HepG2 (cell line): ENCODE measurements around the gene TRIM44. TPM values are rescaled to one million over a fixed set of nuclear protein-coding genes. Genes with fewer than 3 reads are reported as not detected.

Source experiments
- ATF2 ChIP-seq: sonication (generic); formaldehyde crosslinking; IDR thresholded peaks from 2 replicates; pipeline ENCODE4 v1.4.0; 2020; ENCODE audit warnings: missing genetic modification reagents
- FOXA1 ChIP-seq, 2 experiments: fragments of 450-650 bp in 1 of 2; sonication (generic) in 1 of 2; formaldehyde crosslinking in 1 of 2; IDR thresholded peaks; 2 replicates each; pipeline versions ENCODE4 v1.4.0 to v1.6.1; 2016 to 2020; ENCODE audit warnings: missing genetic modification reagents in 1 of 2
- HMG20B ChIP-seq: conservative IDR thresholded peaks from 2 replicates; pipeline ENCODE4 v1.6.1; 2016; ENCODE audit warnings: missing genetic modification reagents, missing compliant biosample characterization
- HOXA9 ChIP-seq: sonication (generic); formaldehyde crosslinking; IDR thresholded peaks from 2 replicates; pipeline ENCODE4 v1.8.1; 2022; ENCODE audit warnings: missing genetic modification reagents, mild to moderate bottlenecking, moderate library complexity, borderline replicate concordance
- KDM5A ChIP-seq: fragments of 200-600 bp; sonication (generic); IDR thresholded peaks from 2 replicates; pipeline ENCODE4 v1.7.0; 2018; ENCODE audit warnings: antibody characterized with exemption, mild to moderate bottlenecking, low read length, borderline replicate concordance
- KMT2A ChIP-seq: sonication (generic); formaldehyde crosslinking; IDR thresholded peaks from 2 replicates; pipeline ENCODE4 v1.4.0; 2020; ENCODE audit warnings: missing genetic modification reagents
- MEIS2 ChIP-seq: sonication (generic); formaldehyde crosslinking; IDR thresholded peaks from 2 replicates; pipeline ENCODE4 v1.9.0; 2021; ENCODE audit warnings: mild to moderate bottlenecking, missing genetic modification reagents
- MLXIP ChIP-seq: sonication (generic); formaldehyde crosslinking; IDR thresholded peaks from 2 replicates; pipeline ENCODE4 v1.9.0; 2021; ENCODE audit warnings: missing genetic modification reagents, borderline replicate concordance
- NCOA1 ChIP-seq: sonication (generic); formaldehyde crosslinking; IDR thresholded peaks from 2 replicates; pipeline ENCODE4 v1.9.0; 2021; ENCODE audit warnings: missing genetic modification reagents
- RBAK ChIP-seq: sonication (generic); formaldehyde crosslinking; IDR thresholded peaks from 2 replicates; pipeline ENCODE4 v1.5.1; 2020; ENCODE audit warnings: mild to moderate bottlenecking, missing genetic modification reagents
- REPIN1 ChIP-seq: sonication (generic); formaldehyde crosslinking; IDR thresholded peaks from 2 replicates; pipeline ENCODE4 v1.8.0; 2022; ENCODE audit warnings: missing genetic modification reagents, low read depth, mild to moderate bottlenecking, borderline replicate concordance
- SNAPC2 ChIP-seq: sonication (generic); formaldehyde crosslinking; IDR thresholded peaks from 2 replicates; pipeline ENCODE4 v1.8.1; 2022; ENCODE audit warnings: mild to moderate bottlenecking, missing genetic modification reagents
- SRSF4 ChIP-seq: fragments of 200-400 bp; formaldehyde crosslinking; IDR thresholded peaks from one replicate; pipeline ENCODE4 v1.6.1; 2018; ENCODE audit warnings: mild to moderate bottlenecking, low read depth, low read length, moderate library complexity; ENCODE audit not compliant: poor library complexity, severe bottlenecking
- TARDBP ChIP-seq: sonication (generic); formaldehyde crosslinking; IDR thresholded peaks from 2 replicates; pipeline ENCODE4 v1.8.0; 2022; ENCODE audit warnings: mild to moderate bottlenecking, missing genetic modification reagents
- ZBTB21 ChIP-seq: sonication (generic); formaldehyde crosslinking; IDR thresholded peaks from 2 replicates; pipeline ENCODE4 v1.4.0; 2020; ENCODE audit warnings: missing genetic modification reagents
- ZBTB46 ChIP-seq: sonication (generic); formaldehyde crosslinking; IDR thresholded peaks from 2 replicates; pipeline ENCODE4 v1.4.0; 2020; ENCODE audit warnings: mild to moderate bottlenecking, missing genetic modification reagents, borderline replicate concordance
- ZFP1 ChIP-seq: IDR thresholded peaks from 2 replicates; pipeline ENCODE4 v1.6.1; 2016
- ZFY ChIP-seq: sonication (generic); formaldehyde crosslinking; IDR thresholded peaks from 2 replicates; pipeline ENCODE4 v1.4.0; 2020; ENCODE audit warnings: missing genetic modification reagents
- ZMYM3 ChIP-seq: sonication (generic); formaldehyde crosslinking; IDR thresholded peaks from 2 replicates; pipeline ENCODE4 v1.5.1; 2020; ENCODE audit warnings: mild to moderate bottlenecking, missing genetic modification reagents
- ZNF629 ChIP-seq: sonication (generic); formaldehyde crosslinking; conservative IDR thresholded peaks from 2 replicates; pipeline ENCODE4 v1.5.0; 2020; ENCODE audit warnings: missing genetic modification reagents
- ZNF773 ChIP-seq: sonication (generic); formaldehyde crosslinking; IDR thresholded peaks from 2 replicates; pipeline ENCODE4 v1.4.0; 2020; ENCODE audit warnings: missing genetic modification reagents, borderline replicate concordance
- polyA plus RNA-seq, 8 experiments: library from polyadenylated mRNA; depleted of rRNA in 3 of 8; stranded (reverse) in 7 of 8; unstranded in 1 of 8; fragments of >200 nt; fragmentation: Illumina TruSeq in 4 of 8; extraction: Trizol in 4 of 8; gene quantifications; 2 replicates each; pipeline versions ENCODE4 v1.2.1 to v1.2.3, GENCODE V29; 2011 to 2016; ENCODE audit warnings: low read depth in 4 of 8, missing spikeins in 1 of 8, mixed read lengths in 1 of 8; ENCODE audit not compliant: insufficient read depth in 1 of 8
- total RNA-seq, 5 experiments: library from RNA; depleted of rRNA; stranded (reverse); fragments of >200 nt; fragmentation: Illumina TruSeq; extraction: Trizol; gene quantifications; 2 replicates each; pipeline ENCODE4 v1.2.3, GENCODE V29; 2016; ENCODE audit warnings: low read depth in 1 of 5

The TRIM44 gene
- total and polyA plus RNA-seq, 2 of the 13 experiments (the other 11 are each of a cell fraction or from before 2014, with no cell fraction given): 22.7 to 50.3 TPM

GRCh38 chr11:35662649-35663407, at the start of gene TRIM44 (continued):
- peak; percentile 98 for TF ChIP-seq ZFY (CRISPR knock-in tag)
- TF ChIP-seq FOXA1 (IDR thresholded peaks at IDR 0.05): no peak
- TF ChIP-seq FOXA1 (CRISPR knock-in tag; IDR thresholded peaks at IDR 0.05): no peak
- TF ChIP-seq ZNF629 (CRISPR knock-in tag): peak; percentile 59; the same call in 1 of the 2 replicates
- TF ChIP-seq NCOA1 (CRISPR knock-in tag): no peak
- peak; percentile 98 for TF ChIP-seq ZNF773 (CRISPR knock-in tag)
- TF ChIP-seq ZBTB46: peak; percentile 67; the same call in 1 of the 2 replicates
- peak; percentile 96 for TF ChIP-seq MEIS2 (CRISPR knock-in tag)
- 0 out of 2 replicates have a peak, but pooled peaks have one; percentile 36 for TF ChIP-seq ZBTB21 (CRISPR knock-in tag)
- peak; percentile 93 for TF ChIP-seq HOXA9 (CRISPR knock-in tag)
- 0 out of 2 replicates have a peak, but pooled peaks have one; percentile 24 for TF ChIP-seq KDM5A
- TF ChIP-seq SRSF4: no peak
- peak; percentile 63; the same call in 1 of the 2 replicates for TF ChIP-seq RBAK (CRISPR knock-in tag)
- TF ChIP-seq ZMYM3: peak; percentile 47
- peak; percentile 64; the same call in 1 of the 2 replicates for TF ChIP-seq HMG20B (CRISPR knock-in tag)
- TF ChIP-seq SNAPC2: peak; percentile 97
- peak; percentile 78; the same call in 1 of the 2 replicates for TF ChIP-seq MLXIP (CRISPR knock-in tag)
- TF ChIP-seq KMT2A: peak; percentile 54; the same call in 1 of the 2 replicates
- TF ChIP-seq ZFP1 (CRISPR knock-in tag): no peak
- no peak for TF ChIP-seq ATF2 (CRISPR knock-in tag)
- peak; percentile 61 for TF ChIP-seq TARDBP
- TF ChIP-seq REPIN1 (CRISPR knock-in tag): peak; percentile 87
